ENCODE results near the gene TBCCD1.
"Not testable (repeated sequence)": the region's sequence is repeated elsewhere in the genome, so short reads cannot be mapped to it uniquely, and the experiment has no call there.

Gene TBCCD1

GRCh38 chr3:186512570-186513302, 54.4 kb downstream of the TBCCD1 start:
- no peak overlapping the region for H3K9ac ChIP-seq (ENCODE audit: low read depth, low read length)
- H3K27ac ChIP-seq (ENCODE audit: low read length): no peak overlapping the region
- no peaks in the 10 kb centered on the region; the same call in 1 of the 2 replicates for H3K9me3 ChIP-seq (ENCODE audit: insufficient read depth, low read depth, low read length)
- peaks cover 7% of the 10 kb centered on the region; the same call in 1 of the 2 replicates for H3K27me3 ChIP-seq (ENCODE audit: insufficient read depth, low read length)
- H3K36me3 ChIP-seq (ENCODE audit: insufficient read depth, low read depth, low read length): no peaks in the 10 kb centered on the region
- H3K4me3 ChIP-seq (ENCODE audit: low read length): no peak overlapping the region
- H3K4me1 ChIP-seq (ENCODE audit: insufficient read depth, low read length): peaks cover 6% of the 10 kb centered on the region

GRCh38 chr3:186511702-186512101, 55.4 kb downstream of the TBCCD1 start:
- Histone ChIP-seq H3K27ac (ENCODE audit: low read length) (no peak overlapping the region), H3K4me1 (ENCODE audit: insufficient read depth, low read length) (peaks cover 6% of the 10 kb centered on the region), H3K9me3 (ENCODE audit: insufficient read depth, low read depth, low read length) (no peaks in the 10 kb centered on the region; the same call in 1 of the 2 replicates), H3K36me3 (ENCODE audit: insufficient read depth, low read depth, low read length) (no peaks in the 10 kb centered on the region), H3K27me3 (ENCODE audit: insufficient read depth, low read length) (peaks cover 7% of the 10 kb centered on the region; the same call in 1 of the 2 replicates), H3K4me3 (ENCODE audit: low read length) (no peak overlapping the region), H3K9ac (ENCODE audit: low read depth, low read length) (no peak overlapping the region)

- no peaks in the 10 kb centered on the region for H3K9me3 ChIP-seq (ENCODE audit: insufficient read depth, low read depth, low read length)
- H3K27ac ChIP-seq (ENCODE audit: low read length): no peak overlapping the region
- H3K27me3 ChIP-seq (ENCODE audit: insufficient read depth, low read length): peaks cover 7% of the 10 kb centered on the region; the same call in 1 of the 2 replicates
- no peak overlapping the region for H3K4me3 ChIP-seq (ENCODE audit: low read length)
- no peak overlapping the region for H3K9ac ChIP-seq (ENCODE audit: low read depth, low read length)
- peaks cover 6% of the 10 kb centered on the region for H3K4me1 ChIP-seq (ENCODE audit: insufficient read depth, low read length)
- no peaks in the 10 kb centered on the region for H3K36me3 ChIP-seq (ENCODE audit: insufficient read depth, low read depth, low read length)
These were observed 55.9 kb downstream of the TBCCD1 start for GRCh38 chr3:186511245-186511644.

- Histone ChIP-seq H3K27me3 (ENCODE audit: insufficient read depth, low read length) (peaks cover 7% of the 10 kb centered on the region; the same call in 1 of the 2 replicates), H3K4me3 (ENCODE audit: low read length) (no peak overlapping the region), H3K9ac (ENCODE audit: low read depth, low read length) (no peak overlapping the region), H3K9me3 (ENCODE audit: insufficient read depth, low read depth, low read length) (no peaks in the 10 kb centered on the region), H3K27ac (ENCODE audit: low read length) (no peak overlapping the region), H3K4me1 (ENCODE audit: insufficient read depth, low read length) (peaks cover 6% of the 10 kb centered on the region), H3K36me3 (ENCODE audit: insufficient read depth, low read depth, low read length) (no peaks in the 10 kb centered on the region)
These were observed 56.6 kb downstream of the TBCCD1 start for GRCh38 chr3:186510374-186511079.

GRCh38 chr3:186509423-186509822, 57.7 kb downstream of the TBCCD1 start:
- H3K36me3 ChIP-seq (ENCODE audit: insufficient read depth, low read depth, low read length): no peaks in the 10 kb centered on the region
- H3K27ac ChIP-seq (ENCODE audit: low read length): no peak overlapping the region
- H3K9ac ChIP-seq (ENCODE audit: low read depth, low read length): no peak overlapping the region
- H3K27me3 ChIP-seq (ENCODE audit: insufficient read depth, low read length): peaks cover 7% of the 10 kb centered on the region; the same call in 1 of the 2 replicates
- no peaks in the 10 kb centered on the region for H3K9me3 ChIP-seq (ENCODE audit: insufficient read depth, low read depth, low read length)
- no peak overlapping the region for H3K4me3 ChIP-seq (ENCODE audit: low read length)
- H3K4me1 ChIP-seq (ENCODE audit: insufficient read depth, low read length): peaks cover 6% of the 10 kb centered on the region

- Histone ChIP-seq H3K4me3 (ENCODE audit: low read length) (no peak overlapping the region), H3K27me3 (ENCODE audit: insufficient read depth, low read length) (peaks cover 5% of the 10 kb centered on the region; the same call in 1 of the 2 replicates), H3K4me1 (ENCODE audit: insufficient read depth, low read length) (peaks cover 9% of the 10 kb centered on the region; the same call in 1 of the 2 replicates), H3K36me3 (ENCODE audit: insufficient read depth, low read depth, low read length) (no peaks in the 10 kb centered on the region), H3K9me3 (ENCODE audit: insufficient read depth, low read depth, low read length) (no peaks in the 10 kb centered on the region), H3K9ac (ENCODE audit: low read depth, low read length) (no peak overlapping the region), H3K27ac (ENCODE audit: low read length) (no peak overlapping the region)
These were observed 60.3 kb downstream of the TBCCD1 start for GRCh38 chr3:186506857-186507256.

- Histone ChIP-seq H3K9me3 (ENCODE audit: insufficient read depth, low read depth, low read length) (no peaks in the 10 kb centered on the region), H3K27me3 (ENCODE audit: insufficient read depth, low read length) (no peaks in the 10 kb centered on the region), H3K4me1 (ENCODE audit: insufficient read depth, low read length) (peaks cover 9% of the 10 kb centered on the region; the same call in 1 of the 2 replicates), H3K36me3 (ENCODE audit: insufficient read depth, low read depth, low read length) (no peaks in the 10 kb centered on the region), H3K9ac (ENCODE audit: low read depth, low read length) (no peak overlapping the region), H3K4me3 (ENCODE audit: low read length) (no peak overlapping the region), H3K27ac (ENCODE audit: low read length) (no peak overlapping the region)
These were observed 60.9 kb downstream of the TBCCD1 start for GRCh38 chr3:186506191-186506739.

- no peaks in the 10 kb centered on the region for H3K27me3 ChIP-seq (ENCODE audit: insufficient read depth, low read length)
- H3K36me3 ChIP-seq (ENCODE audit: insufficient read depth, low read depth, low read length): no peaks in the 10 kb centered on the region
- no peak overlapping the region for H3K9ac ChIP-seq (ENCODE audit: low read depth, low read length)
- no peak overlapping the region for H3K27ac ChIP-seq (ENCODE audit: low read length)
- no peak overlapping the region for H3K4me3 ChIP-seq (ENCODE audit: low read length)
- peaks cover 9% of the 10 kb centered on the region; the same call in 1 of the 2 replicates for H3K4me1 ChIP-seq (ENCODE audit: insufficient read depth, low read length)
- H3K9me3 ChIP-seq (ENCODE audit: insufficient read depth, low read depth, low read length): no peaks in the 10 kb centered on the region
These were observed 64.0 kb downstream of the TBCCD1 start for GRCh38 chr3:186502966-186503712.

GRCh38 chr3:186502138-186502948, 64.8 kb downstream of the TBCCD1 start:
- H3K27ac ChIP-seq (ENCODE audit: low read length): no peak overlapping the region
- H3K4me1 ChIP-seq (ENCODE audit: insufficient read depth, low read length): peaks cover 9% of the 10 kb centered on the region; the same call in 1 of the 2 replicates
- H3K9ac ChIP-seq (ENCODE audit: low read depth, low read length): no peak overlapping the region
- H3K9me3 ChIP-seq (ENCODE audit: insufficient read depth, low read depth, low read length): no peaks in the 10 kb centered on the region
- no peak overlapping the region for H3K4me3 ChIP-seq (ENCODE audit: low read length)
- H3K27me3 ChIP-seq (ENCODE audit: insufficient read depth, low read length): no peaks in the 10 kb centered on the region
- no peaks in the 10 kb centered on the region for H3K36me3 ChIP-seq (ENCODE audit: insufficient read depth, low read depth, low read length)

GRCh38 chr3:186499949-186500348, 67.2 kb downstream of the TBCCD1 start:
- H3K9me3 ChIP-seq (ENCODE audit: insufficient read depth, low read depth, low read length); H3K4me3 ChIP-seq (ENCODE audit: low read length); H3K9ac ChIP-seq (ENCODE audit: low read depth, low read length); H3K27me3 ChIP-seq (ENCODE audit: insufficient read depth, low read length); H3K4me1 ChIP-seq (ENCODE audit: insufficient read depth, low read length); H3K27ac ChIP-seq (ENCODE audit: low read length); H3K36me3 ChIP-seq (ENCODE audit: insufficient read depth, low read depth, low read length): not testable (repeated sequence)

- not testable (repeated sequence) for H3K9me3 ChIP-seq (ENCODE audit: insufficient read depth, low read depth, low read length); H3K36me3 ChIP-seq (ENCODE audit: insufficient read depth, low read depth, low read length); H3K27ac ChIP-seq (ENCODE audit: low read length)
These were observed 69.1 kb downstream of the TBCCD1 start for GRCh38 chr3:186498022-186498421.

More at GRCh38 chr3:186498022-186498421, 69.1 kb downstream of the TBCCD1 start:
- not testable (repeated sequence) for H3K4me1 ChIP-seq (ENCODE audit: insufficient read depth, low read length); H3K27me3 ChIP-seq (ENCODE audit: insufficient read depth, low read length); H3K9ac ChIP-seq (ENCODE audit: low read depth, low read length); H3K4me3 ChIP-seq (ENCODE audit: low read length)

All from iPS-20b (cell line).